Measurements from ENCODE around the gene CCDC141.

The CCDC141 gene

DNA sequence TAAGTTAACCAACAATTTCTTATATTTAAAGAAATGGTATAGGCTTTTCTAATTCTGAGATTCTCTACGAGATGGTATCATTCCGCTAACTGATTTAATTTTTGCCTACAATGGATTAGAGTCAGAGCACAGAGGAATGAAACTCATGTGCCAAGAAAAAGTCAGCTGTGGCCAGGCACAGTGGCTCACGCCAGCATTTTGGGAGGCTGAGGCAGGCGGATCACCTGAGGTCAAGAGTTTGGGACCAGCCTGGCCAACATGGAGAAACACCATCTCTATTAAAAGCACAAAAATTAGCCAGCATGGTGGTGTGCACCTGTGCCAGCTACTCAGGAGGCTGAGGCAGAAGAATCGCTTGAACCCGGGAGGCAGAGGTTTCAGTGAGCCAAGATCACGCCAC is 225.8 kb downstream of the CCDC141 start:
- Histone ChIP-seq H3K9ac (ENCODE audit: low read depth in 1 of 2, low read length in 2 of 2) (no peak overlapping the region), H3K27me3 (ENCODE audit: control insufficient read depth in 2 of 2, insufficient read depth in 2 of 2, low read length in 2 of 2) (no peaks in the 10 kb centered on the region)

DNA sequence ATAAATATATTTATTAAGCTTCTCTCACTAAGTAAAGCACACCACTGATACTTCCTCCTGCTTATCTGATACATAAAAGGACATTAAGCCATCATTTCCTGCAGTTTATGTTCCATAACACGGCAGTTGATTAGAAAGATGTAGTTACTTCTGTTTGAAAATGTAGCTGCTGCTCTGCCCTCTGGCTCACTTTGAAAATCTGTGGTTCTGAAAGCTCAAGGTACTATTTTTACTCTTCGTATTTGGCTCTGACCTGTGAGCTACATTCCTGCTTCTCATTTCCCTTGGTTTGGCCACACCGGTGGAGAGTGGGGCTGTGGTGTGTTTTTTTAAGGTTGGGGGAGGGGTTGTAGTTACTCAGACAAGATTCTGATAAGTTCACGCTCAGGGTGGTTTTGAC is 229.9 kb downstream of the CCDC141 start:
- no peak overlapping the region for H3K4me3 ChIP-seq (ENCODE audit: low read length in 2 of 2)
- H3K4me1 ChIP-seq (ENCODE audit: control insufficient read depth in 2 of 2, insufficient read depth in 2 of 2, low read length in 2 of 2), result no peaks in the 10 kb centered on the region
- peak overlapping the region in 1 of 2 donors; percentile 6 for H3K27ac ChIP-seq (ENCODE audit: low read depth in 2 of 2, low read length in 2 of 2)
- H3K9ac ChIP-seq (ENCODE audit: low read depth in 1 of 2, low read length in 2 of 2), result no peak overlapping the region
- H3K9me3 ChIP-seq (ENCODE audit: control insufficient read depth in 2 of 2, low read length in 2 of 2), result no peaks in the 10 kb centered on the region
- no peaks in the 10 kb centered on the region for H3K36me3 ChIP-seq (ENCODE audit: control insufficient read depth in 2 of 2, insufficient read depth in 2 of 2, low read length in 2 of 2)
- no peaks in the 10 kb centered on the region for H3K27me3 ChIP-seq (ENCODE audit: control insufficient read depth in 2 of 2, insufficient read depth in 2 of 2, low read length in 2 of 2)

More for the DNA sequence above, 225.8 kb downstream of the CCDC141 start:
- Histone ChIP-seq H3K4me3 (ENCODE audit: low read length in 2 of 2) (no peak overlapping the region), H3K36me3 (ENCODE audit: control insufficient read depth in 2 of 2, insufficient read depth in 2 of 2, low read length in 2 of 2) (no peaks in the 10 kb centered on the region), H3K27ac (ENCODE audit: low read depth in 2 of 2, low read length in 2 of 2) (no peak overlapping the region), H3K9me3 (ENCODE audit: control insufficient read depth in 2 of 2, low read length in 2 of 2) (no peaks in the 10 kb centered on the region), H3K4me1 (ENCODE audit: control insufficient read depth in 2 of 2, insufficient read depth in 2 of 2, low read length in 2 of 2) (no peaks in the 10 kb centered on the region)

DNA sequence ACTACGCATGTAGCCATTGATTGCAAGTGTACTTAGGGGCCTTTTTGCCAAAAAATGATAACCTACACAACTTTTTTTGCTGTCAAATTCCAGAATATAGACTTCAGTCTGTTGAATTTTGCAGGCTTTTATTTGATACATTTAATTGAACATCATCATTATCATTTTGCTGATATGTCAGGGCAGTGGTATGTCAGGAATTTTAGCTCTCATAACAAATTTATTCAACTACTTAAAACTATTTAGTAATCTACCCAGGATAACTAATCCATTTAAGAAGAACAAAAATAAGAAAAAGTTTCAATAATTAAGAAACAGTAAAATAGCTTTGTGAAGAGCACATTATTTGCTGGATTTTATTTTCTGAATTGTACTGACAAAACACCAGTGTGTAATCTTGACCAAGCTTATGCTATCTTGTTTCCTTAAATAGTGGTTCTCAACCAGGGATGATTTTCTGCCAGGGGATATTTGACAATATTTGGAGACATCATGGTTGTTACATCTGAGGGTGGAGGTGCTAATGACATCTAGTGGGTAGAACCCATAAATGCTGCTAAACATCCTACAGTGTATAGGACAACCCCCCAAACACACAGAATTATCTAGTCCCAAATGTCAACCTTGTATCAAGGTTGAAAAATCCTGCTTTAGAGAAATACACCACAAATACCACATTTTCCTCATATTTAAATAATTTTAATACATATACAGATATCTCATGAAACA is 230.6 kb downstream of the CCDC141 start:
- Histone ChIP-seq H3K4me1 (ENCODE audit: control insufficient read depth in 2 of 2, insufficient read depth in 2 of 2, low read length in 2 of 2) (no peaks in the 10 kb centered on the region), H3K9ac (ENCODE audit: low read depth in 1 of 2, low read length in 2 of 2) (no peak overlapping the region), H3K27ac (ENCODE audit: low read depth in 2 of 2, low read length in 2 of 2) (no peak overlapping the region), H3K27me3 (ENCODE audit: control insufficient read depth in 2 of 2, insufficient read depth in 2 of 2, low read length in 2 of 2) (no peaks in the 10 kb centered on the region), H3K36me3 (ENCODE audit: control insufficient read depth in 2 of 2, insufficient read depth in 2 of 2, low read length in 2 of 2) (no peaks in the 10 kb centered on the region), H3K9me3 (ENCODE audit: control insufficient read depth in 2 of 2, low read length in 2 of 2) (no peaks in the 10 kb centered on the region), H3K4me3 (ENCODE audit: low read length in 2 of 2) (no peak overlapping the region)

DNA sequence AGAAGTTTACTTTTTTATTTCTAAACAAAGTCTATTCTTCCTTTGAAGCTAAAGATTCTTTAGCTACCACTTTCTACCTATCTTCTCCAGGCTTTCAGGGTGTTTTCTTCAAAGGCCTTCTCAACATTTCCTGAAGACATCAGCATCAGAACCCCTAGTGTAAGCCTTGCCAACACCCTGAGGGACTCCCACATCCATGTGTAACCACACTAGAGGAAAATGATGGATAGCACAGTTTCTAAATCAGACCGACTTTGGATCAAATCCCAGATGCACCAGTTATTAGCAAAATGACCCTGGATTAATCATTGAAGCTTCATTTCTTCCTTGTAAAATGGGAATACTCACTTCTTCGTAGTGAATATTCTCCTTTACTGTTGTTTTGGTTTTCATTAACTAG is 238.0 kb downstream of the CCDC141 start:
- Histone ChIP-seq H3K9ac (ENCODE audit: low read depth in 1 of 2, low read length in 2 of 2) (no peak overlapping the region), H3K27ac (ENCODE audit: low read depth in 2 of 2, low read length in 2 of 2) (no peak overlapping the region), H3K4me3 (ENCODE audit: low read length in 2 of 2) (no peak overlapping the region), H3K27me3 (ENCODE audit: control insufficient read depth in 2 of 2, insufficient read depth in 2 of 2, low read length in 2 of 2) (no peaks in the 10 kb centered on the region), H3K4me1 (ENCODE audit: control insufficient read depth in 2 of 2, insufficient read depth in 2 of 2, low read length in 2 of 2) (no peaks in the 10 kb centered on the region), H3K36me3 (ENCODE audit: control insufficient read depth in 2 of 2, insufficient read depth in 2 of 2, low read length in 2 of 2) (no peaks in the 10 kb centered on the region), H3K9me3 (ENCODE audit: control insufficient read depth in 2 of 2, low read length in 2 of 2) (no peaks in the 10 kb centered on the region)

DNA sequence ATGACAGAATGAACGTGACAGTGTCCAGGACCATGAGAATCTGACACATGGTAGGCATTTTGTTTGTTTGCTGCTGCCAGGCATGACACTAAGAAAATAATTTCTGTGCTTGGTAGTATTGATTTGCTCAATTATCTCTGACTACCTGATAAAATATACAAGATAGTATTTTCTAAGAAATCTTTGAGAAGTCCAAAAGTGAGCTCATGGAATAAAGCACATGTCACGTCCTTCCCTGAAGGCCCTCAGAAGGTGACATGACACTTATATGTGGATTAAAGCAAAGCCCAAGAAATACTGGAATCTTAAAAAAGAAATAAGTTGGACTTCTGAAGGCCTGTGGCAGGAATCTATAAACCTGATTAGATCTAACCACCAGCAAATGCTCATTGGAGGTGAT is 238.9 kb downstream of the CCDC141 start:
- Histone ChIP-seq H3K4me1 (ENCODE audit: control insufficient read depth in 2 of 2, insufficient read depth in 2 of 2, low read length in 2 of 2) (no peaks in the 10 kb centered on the region), H3K27me3 (ENCODE audit: control insufficient read depth in 2 of 2, insufficient read depth in 2 of 2, low read length in 2 of 2) (no peaks in the 10 kb centered on the region), H3K27ac (ENCODE audit: low read depth in 2 of 2, low read length in 2 of 2) (no peak overlapping the region), H3K9ac (ENCODE audit: low read depth in 1 of 2, low read length in 2 of 2) (no peak overlapping the region), H3K9me3 (ENCODE audit: control insufficient read depth in 2 of 2, low read length in 2 of 2) (no peaks in the 10 kb centered on the region), H3K4me3 (ENCODE audit: low read length in 2 of 2) (no peak overlapping the region), H3K36me3 (ENCODE audit: control insufficient read depth in 2 of 2, insufficient read depth in 2 of 2, low read length in 2 of 2) (no peaks in the 10 kb centered on the region)

DNA sequence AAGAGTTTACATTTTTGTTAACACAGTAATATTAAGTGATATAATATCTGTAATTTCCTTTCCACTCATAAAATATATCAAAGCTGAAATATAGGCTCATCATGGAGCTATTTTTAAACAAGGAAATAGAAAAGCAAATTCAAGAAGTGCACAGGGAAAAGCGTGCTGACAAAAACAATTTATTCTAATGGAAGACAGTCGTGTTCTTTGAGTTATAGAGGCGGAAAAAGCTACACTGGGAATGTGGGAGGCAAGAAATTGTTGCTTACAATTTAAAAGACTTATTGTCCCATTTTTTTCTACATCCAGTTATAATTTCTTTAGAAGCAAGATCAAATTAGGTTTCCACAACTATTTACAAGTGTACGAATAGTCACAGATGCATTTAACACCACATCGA is 239.5 kb downstream of the CCDC141 start:
- Histone ChIP-seq H3K9me3 (ENCODE audit: control insufficient read depth in 2 of 2, low read length in 2 of 2) (no peaks in the 10 kb centered on the region), H3K27me3 (ENCODE audit: control insufficient read depth in 2 of 2, insufficient read depth in 2 of 2, low read length in 2 of 2) (no peaks in the 10 kb centered on the region), H3K36me3 (ENCODE audit: control insufficient read depth in 2 of 2, insufficient read depth in 2 of 2, low read length in 2 of 2) (no peaks in the 10 kb centered on the region), H3K4me1 (ENCODE audit: control insufficient read depth in 2 of 2, insufficient read depth in 2 of 2, low read length in 2 of 2) (no peaks in the 10 kb centered on the region), H3K9ac (ENCODE audit: low read depth in 1 of 2, low read length in 2 of 2) (no peak overlapping the region), H3K4me3 (ENCODE audit: low read length in 2 of 2) (no peak overlapping the region), H3K27ac (ENCODE audit: low read depth in 2 of 2, low read length in 2 of 2) (no peak overlapping the region)

DNA sequence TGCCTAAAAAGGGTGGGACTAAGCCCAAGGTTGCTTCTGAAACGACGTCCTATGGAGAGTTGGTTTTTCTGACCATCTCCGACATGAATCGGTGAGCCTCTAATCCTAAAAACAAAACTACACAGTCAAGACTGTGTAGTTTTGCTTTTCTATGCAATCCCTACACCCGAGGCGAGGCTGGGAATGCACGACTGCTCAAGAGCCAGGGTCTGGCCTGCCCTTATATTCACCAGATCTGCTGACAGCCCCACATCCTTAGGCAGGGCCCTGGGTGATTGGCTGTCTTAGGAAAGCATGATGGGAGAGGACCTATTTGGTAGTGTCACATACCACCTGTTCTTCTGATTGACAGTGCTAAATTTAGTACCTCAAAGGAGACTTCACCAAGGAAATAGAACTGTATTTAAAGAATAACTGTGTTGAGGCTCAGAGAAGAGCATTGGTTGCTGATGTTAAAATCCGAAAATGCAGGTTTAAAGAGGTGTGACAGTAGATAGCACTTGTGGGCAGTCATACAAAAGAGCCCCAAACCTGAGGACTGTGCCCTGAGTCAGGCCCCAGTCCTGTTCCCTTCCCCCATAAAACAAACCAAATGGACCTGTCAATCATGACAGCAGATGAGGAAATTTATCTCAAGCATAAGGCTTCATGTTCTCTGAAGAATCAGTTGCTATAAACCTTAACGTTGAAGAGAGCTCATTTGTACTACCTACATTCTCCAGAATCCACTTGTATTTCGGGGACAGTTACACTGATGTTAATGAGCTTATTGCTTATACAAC is 242.5 kb downstream of the CCDC141 start, which contains the start of gene TTN:
Gene TTN, minus strand, starts transcription at position 197 of the 782 bp plus-strand sequence. CDS start 2,781 bp downstream, outside the sequence.
- Histone ChIP-seq H3K9me3 (ENCODE audit: control insufficient read depth in 2 of 2, low read length in 2 of 2) (no peaks in the 10 kb centered on the region), H3K36me3 (ENCODE audit: control insufficient read depth in 2 of 2, insufficient read depth in 2 of 2, low read length in 2 of 2) (no peaks in the 10 kb centered on the region), H3K27me3 (ENCODE audit: control insufficient read depth in 2 of 2, insufficient read depth in 2 of 2, low read length in 2 of 2) (no peaks in the 10 kb centered on the region), H3K27ac (ENCODE audit: low read depth in 2 of 2, low read length in 2 of 2) (no peak within 1 kb of the TSS), H3K4me3 (ENCODE audit: low read length in 2 of 2) (no peak within 1 kb of the TSS), H3K4me1 (ENCODE audit: control insufficient read depth in 2 of 2, insufficient read depth in 2 of 2, low read length in 2 of 2) (no peaks in the 10 kb centered on the region), H3K9ac (ENCODE audit: low read depth in 1 of 2, low read length in 2 of 2) (no peak within 1 kb of the TSS)

DNA sequence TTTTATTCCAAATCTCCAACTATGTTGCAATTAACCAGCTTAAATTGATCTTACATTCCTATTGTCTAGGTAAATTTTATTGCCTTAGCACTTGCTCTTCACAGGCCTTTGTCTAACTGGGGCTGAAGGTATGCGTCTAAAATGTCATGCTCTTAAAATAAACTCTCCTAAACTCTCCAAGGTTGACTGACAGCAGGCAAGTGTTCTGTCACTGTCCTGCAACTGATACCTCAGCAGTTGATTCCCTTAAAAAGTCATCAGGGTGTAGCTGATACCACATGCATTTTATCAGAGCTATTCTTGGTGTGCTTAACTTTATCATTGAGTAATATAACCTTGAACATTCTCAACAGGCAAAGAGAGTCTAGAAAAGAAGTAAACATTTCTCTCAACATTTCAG is 243.4 kb downstream of the CCDC141 start:
- Histone ChIP-seq H3K9ac (ENCODE audit: low read depth in 1 of 2, low read length in 2 of 2) (no peak overlapping the region), H3K4me1 (ENCODE audit: control insufficient read depth in 2 of 2, insufficient read depth in 2 of 2, low read length in 2 of 2) (no peaks in the 10 kb centered on the region), H3K36me3 (ENCODE audit: control insufficient read depth in 2 of 2, insufficient read depth in 2 of 2, low read length in 2 of 2) (no peaks in the 10 kb centered on the region), H3K4me3 (ENCODE audit: low read length in 2 of 2) (no peak overlapping the region), H3K27ac (ENCODE audit: low read depth in 2 of 2, low read length in 2 of 2) (no peak overlapping the region), H3K27me3 (ENCODE audit: control insufficient read depth in 2 of 2, insufficient read depth in 2 of 2, low read length in 2 of 2) (no peaks in the 10 kb centered on the region), H3K9me3 (ENCODE audit: control insufficient read depth in 2 of 2, low read length in 2 of 2) (no peaks in the 10 kb centered on the region)

DNA sequence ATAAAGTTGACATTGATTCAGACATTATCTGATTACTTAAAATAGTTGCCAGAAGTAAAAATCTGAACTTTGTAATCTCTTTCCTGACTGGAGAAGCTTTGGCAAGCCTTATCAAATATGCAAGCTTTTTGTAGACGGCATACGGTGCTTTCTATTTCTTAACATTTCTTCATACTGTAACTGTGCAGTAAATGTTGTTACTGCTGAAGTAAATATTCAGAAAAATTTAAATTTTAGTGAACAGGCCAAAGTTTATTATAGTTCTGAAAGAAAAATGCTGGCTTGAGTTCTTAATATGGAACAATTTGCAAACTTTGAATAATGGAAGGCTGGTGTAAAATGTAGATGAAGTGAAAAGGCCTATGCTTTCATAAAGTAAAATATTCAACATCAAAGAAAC is 244.5 kb downstream of the CCDC141 start:
- Histone ChIP-seq H3K9ac (ENCODE audit: low read depth in 1 of 2, low read length in 2 of 2) (no peak overlapping the region), H3K4me1 (ENCODE audit: control insufficient read depth in 2 of 2, insufficient read depth in 2 of 2, low read length in 2 of 2) (no peaks in the 10 kb centered on the region), H3K4me3 (ENCODE audit: low read length in 2 of 2) (no peak overlapping the region), H3K27me3 (ENCODE audit: control insufficient read depth in 2 of 2, insufficient read depth in 2 of 2, low read length in 2 of 2) (no peaks in the 10 kb centered on the region), H3K9me3 (ENCODE audit: control insufficient read depth in 2 of 2, low read length in 2 of 2) (no peaks in the 10 kb centered on the region), H3K27ac (ENCODE audit: low read depth in 2 of 2, low read length in 2 of 2) (no peak overlapping the region), H3K36me3 (ENCODE audit: control insufficient read depth in 2 of 2, insufficient read depth in 2 of 2, low read length in 2 of 2) (no peaks in the 10 kb centered on the region)

DNA sequence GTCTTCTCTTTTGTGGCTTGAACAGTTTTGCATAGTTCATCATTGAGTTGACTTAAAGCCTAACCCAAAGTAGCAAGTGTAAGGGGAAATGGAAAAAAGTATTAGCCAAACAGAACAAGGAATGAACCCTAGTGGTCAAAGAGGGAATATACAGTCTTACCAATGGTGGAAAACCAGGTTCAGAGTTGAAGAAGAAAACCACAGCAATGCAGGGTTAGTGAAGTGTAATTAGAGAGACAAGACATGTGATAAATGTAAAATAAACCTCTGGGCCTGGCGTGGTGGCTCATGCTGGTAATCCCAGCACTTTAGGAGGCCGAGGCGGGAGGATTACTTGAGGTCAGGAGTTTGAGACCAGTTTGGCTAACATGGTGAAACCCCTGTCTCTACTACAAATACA is 245.1 kb downstream of the CCDC141 start:
- H3K9me3 ChIP-seq (ENCODE audit: control insufficient read depth in 2 of 2, low read length in 2 of 2), result no peaks in the 10 kb centered on the region
- no peak overlapping the region for H3K4me3 ChIP-seq (ENCODE audit: low read length in 2 of 2)
- H3K4me1 ChIP-seq (ENCODE audit: control insufficient read depth in 2 of 2, insufficient read depth in 2 of 2, low read length in 2 of 2), result no peaks in the 10 kb centered on the region
- H3K9ac ChIP-seq (ENCODE audit: low read depth in 1 of 2, low read length in 2 of 2), result no peak overlapping the region
- no peaks in the 10 kb centered on the region for H3K36me3 ChIP-seq (ENCODE audit: control insufficient read depth in 2 of 2, insufficient read depth in 2 of 2, low read length in 2 of 2)
- no peak overlapping the region for H3K27ac ChIP-seq (ENCODE audit: low read depth in 2 of 2, low read length in 2 of 2)
- H3K27me3 ChIP-seq (ENCODE audit: control insufficient read depth in 2 of 2, insufficient read depth in 2 of 2, low read length in 2 of 2), result no peaks in the 10 kb centered on the region
